HepG2 (cell line): Measurements from ENCODE around the gene ASTN2. TPM values are rescaled to one million over a fixed set of nuclear protein-coding genes. Genes with fewer than 3 reads are reported as not detected.

Experiments used
- ATAC-seq: fragments of 200-7000 bp; cut with Tn5 transposase; 3 replicates; pipeline ENCODE4 v1.9.1; 2020; ENCODE audit warnings: mild to moderate bottlenecking, moderate library complexity
- BruUV-seq: library from RNA; stranded (reverse); fragments of 400-500 nt; replicated peaks from 2 replicates; lab custom pipeline; 2021; lab: Mats Ljungman, UMichigan
- CTCF ChIA-PET: fragments of 300-600 bp; formaldehyde crosslinking; extraction: SDS; loops from one replicate; lab custom pipeline; 2021; ENCODE audit warnings: low total read pairs, inconsistent platforms, low intra/inter-chr PET ratio; lab: Yijun Ruan, JAX
- POLR2A ChIA-PET: fragments of 350-600 bp; sonication (Branson Sonifier 250); formaldehyde crosslinking; loops from one replicate; lab custom pipeline; 2020; ENCODE audit warnings: antibody characterized with exemption, inconsistent platforms; lab: Yijun Ruan, JAX
- DNase-seq: peaks from one replicate; pipeline ENCODE4 v3.0.0-alpha.2; 2015; ENCODE audit warnings: low spot score
- FAIRE-seq: peaks from 3 replicates; lab custom pipeline; 2011; peaks lifted over from hg19 to GRCh38; lab: Jason Lieb, UNC
- H2AFZ ChIP-seq: one replicate; pipeline ENCODE4 v1.6.1; 2011; ENCODE audit warnings: low read length, inconsistent platforms
- H3K27ac ChIP-seq: fragments of 300-600 bp; 3 replicates; pipeline ENCODE4 v1.8.0; 2011; ENCODE audit warnings: mixed run types, mild to moderate bottlenecking, mixed read lengths, low read length, inconsistent platforms; ENCODE audit not compliant: insufficient read depth; ENCODE audit errors: extremely low read length
- H3K27me3 ChIP-seq, 2 experiments: fragments of 200-600 bp in 1 of 2; 2 replicates in 1 of 2; 3 replicates in 1 of 2; pipeline versions ENCODE4 v1.6.0 to v1.8.0; 2011; ENCODE audit warnings: low read length in 2 of 2, mild to moderate bottlenecking in 2 of 2, moderate library complexity in 2 of 2, inconsistent platforms in 1 of 2; ENCODE audit not compliant: insufficient read depth in 2 of 2, control insufficient read depth in 1 of 2
- H3K36me3 ChIP-seq, 2 experiments: fragments of 200-600 bp in 1 of 2; replicated peaks in 1 of 2; 2 replicates in 1 of 2; 3 replicates in 1 of 2; pipeline versions ENCODE4 v1.5.1 to v1.8.0; 2011; ENCODE audit warnings: low read length in 2 of 2, inconsistent platforms in 1 of 2; ENCODE audit not compliant: insufficient read depth in 2 of 2, control insufficient read depth in 1 of 2
- H3K4me1 ChIP-seq: 2 replicates; pipeline ENCODE4 v1.5.1; 2012; ENCODE audit warnings: low read length, inconsistent platforms; ENCODE audit not compliant: insufficient read depth
- H3K4me2 ChIP-seq: 2 replicates; pipeline ENCODE4 v1.6.0; 2011; ENCODE audit warnings: low read depth, low read length, inconsistent platforms
- H3K4me3 ChIP-seq, 3 experiments: fragments of 200-600 bp in 1 of 3; sonication (generic), shearing (Covaris generic) in 1 of 3; replicated peaks in 1 of 3; 2 replicates each; pipeline ENCODE4 v1.5.1; 2011 to 2016; ENCODE audit warnings: low read length in 3 of 3, inconsistent platforms in 2 of 3, low read depth in 2 of 3, mild to moderate bottlenecking in 2 of 3, control low read depth in 1 of 3, mixed read lengths in 1 of 3; ENCODE audit not compliant: insufficient read depth in 1 of 3
- H3K79me2 ChIP-seq: one replicate; pipeline ENCODE4 v1.6.1; 2011; ENCODE audit warnings: low read length, inconsistent platforms; ENCODE audit not compliant: insufficient read depth
- H3K9ac ChIP-seq: 2 replicates; pipeline ENCODE4 v1.6.0; 2011; ENCODE audit warnings: mild to moderate bottlenecking, low read depth, low read length, inconsistent platforms; ENCODE audit not compliant: insufficient read depth
- H3K9me3 ChIP-seq: 2 replicates; pipeline ENCODE4 v1.5.1; 2012; ENCODE audit warnings: mild to moderate bottlenecking, low read length
- H4K20me1 ChIP-seq: 2 replicates; pipeline ENCODE4 v1.6.0; 2011; ENCODE audit warnings: inconsistent platforms, mild to moderate bottlenecking, low read length, moderate library complexity; ENCODE audit not compliant: insufficient read depth
- ADNP ChIP-seq: sonication (generic); formaldehyde crosslinking; IDR thresholded peaks from 2 replicates; pipeline ENCODE4 v1.4.0; 2020; ENCODE audit warnings: missing genetic modification reagents
- ATF6 ChIP-seq: sonication (generic); formaldehyde crosslinking; conservative IDR thresholded peaks from 2 replicates; pipeline ENCODE4 v1.4.0; 2020; ENCODE audit warnings: missing genetic modification reagents
- HNRNPH1 ChIP-seq: fragments of 200-400 bp; formaldehyde crosslinking; optimal IDR thresholded peaks from 2 replicates; pipeline ENCODE3; 2017; ENCODE audit warnings: mild to moderate bottlenecking, low read depth, low read length
- JARID2 ChIP-seq: sonication (generic); formaldehyde crosslinking; IDR thresholded peaks from 2 replicates; pipeline ENCODE4 v1.8.1; 2023; ENCODE audit warnings: missing genetic modification reagents, inconsistent platforms; ENCODE audit not compliant: insufficient replicate concordance
- JUNB ChIP-seq: sonication (generic); formaldehyde crosslinking; IDR thresholded peaks from 2 replicates; pipeline ENCODE4 v1.8.0; 2022; ENCODE audit warnings: missing genetic modification reagents, mild to moderate bottlenecking, borderline replicate concordance
- MAFK ChIP-seq, 2 experiments: IDR thresholded peaks in 1 of 2; conservative IDR thresholded peaks in 1 of 2; 2 replicates each; pipeline ENCODE4 v1.6.1; 2011; ENCODE audit warnings: improper control_type of control experiment in 2 of 2, low read length in 2 of 2
- PAX8 ChIP-seq: sonication (generic); formaldehyde crosslinking; IDR thresholded peaks from 2 replicates; pipeline ENCODE4 v1.8.0; 2022; ENCODE audit warnings: mild to moderate bottlenecking, missing genetic modification reagents, borderline replicate concordance
- ZBTB3 ChIP-seq: sonication (generic); formaldehyde crosslinking; IDR thresholded peaks from 2 replicates; pipeline ENCODE4 v1.4.0; 2020; ENCODE audit warnings: low read depth, mild to moderate bottlenecking, moderate library complexity, missing genetic modification reagents, borderline replicate concordance
- ZNF354B ChIP-seq: sonication (generic); formaldehyde crosslinking; IDR thresholded peaks from 2 replicates; pipeline ENCODE4 v1.8.0; 2022; ENCODE audit warnings: mild to moderate bottlenecking, missing genetic modification reagents
- WGBS: methylation state at CpG from one replicate; pipeline ENCODE4 v1.1.6; 2017; ENCODE audit warnings: low lambda C conversion rate; 5-methylcytosine and 5-hydroxymethylcytosine counted together
- in situ Hi-C: cut with HindIII; loops from 2 replicates; pipeline ENCODE4 v1.10.0; 2017; ENCODE audit warnings: low pct_unique_long_range_greater_than_20kb; ENCODE audit not compliant: extremely low pct_ligation_motif_present
- intact Hi-C: fragments of 100-400 bp; cut with micrococcal nuclease; formaldehyde crosslinking; loops from one replicate; pipeline ENCODE4 v1.10.0; 2022; ENCODE audit not compliant: unreplicated experiment
- polyA plus RNA-seq, 8 experiments: library from polyadenylated mRNA; depleted of rRNA in 3 of 8; stranded (reverse) in 7 of 8; unstranded in 1 of 8; fragments of >200 nt; fragmentation: Illumina TruSeq in 4 of 8; extraction: Trizol in 4 of 8; gene quantifications; 2 replicates each; pipeline versions ENCODE4 v1.2.1 to v1.2.3, GENCODE V29; 2011 to 2016; ENCODE audit warnings: low read depth in 4 of 8, missing spikeins in 1 of 8, mixed read lengths in 1 of 8; ENCODE audit not compliant: insufficient read depth in 1 of 8
- total RNA-seq, 5 experiments: library from RNA; depleted of rRNA; stranded (reverse); fragments of >200 nt; fragmentation: Illumina TruSeq; extraction: Trizol; gene quantifications; 2 replicates each; pipeline ENCODE4 v1.2.3, GENCODE V29; 2016; ENCODE audit warnings: low read depth in 1 of 5

ASTN2 gene
- total and polyA plus RNA-seq, 2 of the 13 experiments (the other 11 are each of a cell fraction or from before 2014, with no cell fraction given): 5.2 to 13.5 TPM

- Histone ChIP-seq H3K4me3 (no peak overlapping the region), H3K4me1 (no peaks in the 10 kb centered on the region), H3K79me2 (no peaks in the 10 kb centered on the region), H2AFZ (no peak overlapping the region), H3K27me3 (no peaks in the 10 kb centered on the region), H3K9me3 (peaks cover 19% of the 10 kb centered on the region), H3K4me2 (no peak overlapping the region), H3K9ac (no peak overlapping the region), H4K20me1 (no peaks in the 10 kb centered on the region), H3K27ac (no peak overlapping the region), H3K36me3 (no peaks in the 10 kb centered on the region)
- CTCF ChIA-PET: no interaction called here
- WGBS: 2% methylated on average over 4 of the region's 4 CpGs
- in situ Hi-C loops (no loop called here), intact Hi-C loops (no loop called here)
- BruUV-seq: no TSS peak
- POLR2A ChIA-PET: no interaction called here
- ATAC-seq: no peak
- FAIRE-seq: no peak
- no peak for DNase-seq
- TF ChIP-seq JARID2 (CRISPR knock-in tag): no peak
- no peak for TF ChIP-seq ADNP
- TF ChIP-seq PAX8: no peak
- no peak for TF ChIP-seq MAFK (conservative IDR thresholded peaks at IDR 0.05 in 1 of 2, IDR thresholded peaks at IDR 0.05 in 1 of 2; ENCODE audit: low read length in 2 of 2)
- TF ChIP-seq ATF6 (CRISPR knock-in tag): no peak
- TF ChIP-seq ZBTB3 (CRISPR knock-in tag): no peak
- no peak for TF ChIP-seq HNRNPH1
- no peak for TF ChIP-seq ZNF354B (CRISPR knock-in tag)
- TF ChIP-seq JUNB (CRISPR knock-in tag): no peak
These were observed 209.1 kb downstream of the ASTN2 start for GRCh38 chr9:117205806-117206205.
